ENCODE results near the gene TMEM14B. TPM values are rescaled to one million over a fixed set of nuclear protein-coding genes. Genes with fewer than 3 reads are reported as not detected.

Gene TMEM14B
- total RNA-seq, 1 experiment from 2014 or later, result 122 TPM

- POLR2A ChIA-PET, result interaction anchor here (6.3 kb wide), 1 partner anchor 20 kb away, joined by 185 read pairs; the partner anchor contains the start of gene TMEM14B
- Mint-ChIP-seq H3K4me3 (ENCODE audit: unreplicated experiment) (peak overlapping the region; percentile 24), H3K36me3 (ENCODE audit: insufficient read depth, unreplicated experiment) (peaks cover 39% of the 10 kb centered on the region), H3K27ac (ENCODE audit: low read depth, unreplicated experiment) (peak overlapping the region; percentile 89), H3K9me3 (ENCODE audit: unreplicated experiment) (no peaks in the 10 kb centered on the region), H3K4me1 (ENCODE audit: insufficient read depth, unreplicated experiment) (peaks cover 30% of the 10 kb centered on the region), H3K27me3 (ENCODE audit: insufficient read depth, unreplicated experiment) (no peaks in the 10 kb centered on the region)
- DNase-seq (ENCODE audit: unreplicated experiment), result no peak
- intact Hi-C loops (cut with micrococcal nuclease), result no loop called here
- CTCF ChIA-PET, result no interaction called here
- no peak for TF ChIP-seq CTCF (IDR thresholded peaks at IDR 0.05; ENCODE audit: unreplicated experiment)
- no TSS peak for BruUV-seq (replicated peaks)
These were observed 21.9 kb upstream of the TMEM14B start for GRCh38 chr6:10725716-10726115.

- no peak for DNase-seq (ENCODE audit: unreplicated experiment)
- no peak for TF ChIP-seq CTCF (IDR thresholded peaks at IDR 0.05; ENCODE audit: unreplicated experiment)
- H3K9me3 Mint-ChIP-seq (ENCODE audit: unreplicated experiment), result no peaks in the 10 kb centered on the region
- H3K4me3 Mint-ChIP-seq (ENCODE audit: unreplicated experiment), result no peak overlapping the region
- no peaks in the 10 kb centered on the region for H3K27me3 Mint-ChIP-seq (ENCODE audit: insufficient read depth, unreplicated experiment)
- intact Hi-C loops (cut with micrococcal nuclease), result no loop called here
- H3K27ac Mint-ChIP-seq (ENCODE audit: low read depth, unreplicated experiment), result peak overlapping the region; percentile 77
- BruUV-seq (replicated peaks), result no TSS peak
- H3K4me1 Mint-ChIP-seq (ENCODE audit: insufficient read depth, unreplicated experiment), result peaks cover 17% of the 10 kb centered on the region
- H3K36me3 Mint-ChIP-seq (ENCODE audit: insufficient read depth, unreplicated experiment), result peaks cover 70% of the 10 kb centered on the region
- ChIA-PET CTCF (interaction anchor here (0.6 to 1.3 kb wide), 2 partner anchors 220 to 381 kb away, joined by 3 to 4 read pairs; partner anchors contain the start of gene ERVFRD-1), POLR2A (interaction anchor here (0.8 kb wide), 1 partner anchor 17 kb away, joined by 4 read pairs; no protein-coding TSS in a partner anchor)
These were observed 17.4 kb upstream of the TMEM14B start for GRCh38 chr6:10730254-10730653.

DNA sequence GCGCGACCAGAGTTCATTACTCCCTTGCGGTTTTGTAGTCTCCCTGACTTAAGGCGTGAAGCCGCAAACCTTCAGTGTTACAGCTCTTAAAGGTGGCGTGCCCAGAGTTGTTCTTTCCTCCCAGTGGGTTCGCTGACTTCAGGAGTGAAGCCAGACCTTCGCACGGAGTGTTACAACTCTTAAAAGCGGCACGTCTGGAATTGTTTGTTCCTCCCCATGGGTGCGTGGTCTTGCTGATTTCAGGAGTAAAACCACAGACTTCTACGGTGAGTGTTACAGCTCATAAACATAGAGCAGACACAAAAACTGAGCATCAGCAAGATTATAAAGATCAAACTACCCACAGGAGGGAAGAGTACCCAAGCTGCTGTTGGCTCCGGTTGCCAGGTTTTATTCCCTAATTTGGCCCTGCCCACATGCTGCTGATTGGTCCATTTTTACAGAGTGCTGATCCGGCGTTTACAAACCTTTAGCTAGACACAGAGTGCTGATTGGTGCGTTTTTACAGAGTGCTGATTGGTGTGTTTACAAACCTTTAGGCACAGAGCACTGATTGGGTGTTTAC, 14.4 kb upstream of the TMEM14B start:
- Mint-ChIP-seq H3K4me1 (ENCODE audit: insufficient read depth, unreplicated experiment) (peaks cover 7% of the 10 kb centered on the region), H3K27ac (ENCODE audit: low read depth, unreplicated experiment) (peak overlapping the region; percentile 88), H3K36me3 (ENCODE audit: insufficient read depth, unreplicated experiment) (peaks cover 61% of the 10 kb centered on the region), H3K27me3 (ENCODE audit: insufficient read depth, unreplicated experiment) (no peaks in the 10 kb centered on the region), H3K4me3 (ENCODE audit: unreplicated experiment) (no peak overlapping the region), H3K9me3 (ENCODE audit: unreplicated experiment) (no peaks in the 10 kb centered on the region)
- CTCF ChIA-PET, result interaction anchor here (0.6 to 0.9 kb wide), 3 partner anchors 9 to 38 kb away, joined by 3 to 6 read pairs (median 3); partner anchors contain the start of genes PAK1IP1 and TMEM14B
- intact Hi-C loops (cut with micrococcal nuclease), result no loop called here
- DNase-seq (ENCODE audit: unreplicated experiment), result no peak
- POLR2A ChIA-PET, result interaction anchor here (0.8 to 2.3 kb wide), 5 partner anchors 9 to 26 kb away, joined by 3 to 14 read pairs (median 6); partner anchors contain the start of gene TMEM14C
- BruUV-seq (replicated peaks), result no TSS peak
- TF ChIP-seq CTCF (IDR thresholded peaks at IDR 0.05; ENCODE audit: unreplicated experiment), result no peak

DNA sequence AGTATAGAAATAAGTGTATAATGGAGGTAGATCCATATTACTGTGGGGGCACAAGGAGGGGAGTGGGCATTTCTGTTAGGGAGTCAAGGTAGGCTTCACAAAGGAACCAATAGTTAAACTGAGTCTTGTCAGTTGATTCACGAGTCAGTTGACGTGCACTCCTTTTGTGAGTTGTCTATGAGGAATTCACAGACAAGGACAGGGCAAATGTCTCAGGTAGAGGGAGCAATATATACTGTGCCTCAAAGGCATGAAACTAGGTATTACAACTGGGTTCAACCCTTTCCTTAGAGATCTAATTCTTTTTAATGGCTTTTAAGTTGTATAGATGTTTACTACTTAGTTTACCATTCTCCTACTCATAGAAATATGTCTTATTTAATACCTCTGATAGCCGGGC, 13.7 kb upstream of the TMEM14B start:
- no peak for DNase-seq (ENCODE audit: unreplicated experiment)
- Mint-ChIP-seq H3K4me3 (ENCODE audit: unreplicated experiment) (no peak overlapping the region), H3K36me3 (ENCODE audit: insufficient read depth, unreplicated experiment) (peaks cover 62% of the 10 kb centered on the region), H3K27me3 (ENCODE audit: insufficient read depth, unreplicated experiment) (no peaks in the 10 kb centered on the region), H3K9me3 (ENCODE audit: unreplicated experiment) (no peaks in the 10 kb centered on the region), H3K4me1 (ENCODE audit: insufficient read depth, unreplicated experiment) (peaks cover 6% of the 10 kb centered on the region), H3K27ac (ENCODE audit: low read depth, unreplicated experiment) (peak overlapping the region; percentile 88)
- TF ChIP-seq CTCF (IDR thresholded peaks at IDR 0.05; ENCODE audit: unreplicated experiment), result no peak
- intact Hi-C loops (cut with micrococcal nuclease), result loop anchor here (1.0 kb wide), 1 partner anchor 25 kb away; no protein-coding TSS in a partner anchor
- BruUV-seq (replicated peaks), result no TSS peak
- ChIA-PET POLR2A (interaction anchor here (0.7 to 2.3 kb wide), 7 partner anchors 10 to 319 kb away, joined by 3 to 31 read pairs (median 6); partner anchors contain the start of genes TMEM14B and TMEM14C), CTCF (interaction anchor here (0.6 to 0.9 kb wide), 2 partner anchors 39 to 68 kb away, joined by 3 to 6 read pairs; partner anchors contain the start of gene PAK1IP1)
